Motor neuron (in vitro differentiated cells): ENCODE measurements around the gene HMGN4. TPM values are rescaled to one million over a fixed set of nuclear protein-coding genes. Genes with fewer than 3 reads are reported as not detected.

Source experiments
- ATAC-seq, 8 experiments: fragments of 200-7000 bp; cut with Tn5 transposase; replicated peaks in 6 of 8; 2 replicates each; pipeline ENCODE4 v1.8.0; 2021; ENCODE audit warnings: mild to moderate bottlenecking in 8 of 8, moderate library complexity in 8 of 8
- H3K27ac ChIP-seq, 2 donors: fragments of 250-450 bp; sonication (Bioruptor Pico); 2 replicates each; pipeline ENCODE4 v1.9.0; 2021; ENCODE audit warnings: antibody characterized with exemption in 2 of 2, mild to moderate bottlenecking in 2 of 2, moderate library complexity in 1 of 2
- H3K4me1 ChIP-seq, 2 donors: fragments of 250-450 bp; sonication (Bioruptor Pico); replicated peaks in 1 of 2; 2 replicates each; pipeline ENCODE4 v1.6.1; 2021; ENCODE audit warnings: antibody characterized with exemption in 2 of 2, mild to moderate bottlenecking in 2 of 2, moderate library complexity in 1 of 2
- H3K4me3 ChIP-seq, 5 donors: fragments of 250-450 bp; sonication (Bioruptor Pico); 2 replicates each; pipeline ENCODE4 v1.9.0; 2021; ENCODE audit warnings: antibody characterized with exemption in 5 of 5, mild to moderate bottlenecking in 5 of 5, moderate library complexity in 4 of 5
- WGBS, 10 experiments: fragments of 450-650 bp; shearing (Covaris generic); methylation state at CpG; one replicate each; pipeline ENCODE4 v1.0.0; 2022; 5-methylcytosine and 5-hydroxymethylcytosine counted together
- in situ Hi-C, 9 experiments: fragments of 400-800 bp; cut with MboI; loops; one replicate each; pipeline ENCODE4 v1.15.0; 2021; ENCODE audit warnings: low sequenced_read_pairs in 9 of 9, low pct_unique_long_range_greater_than_20kb in 2 of 9; ENCODE audit not compliant: unreplicated experiment in 9 of 9
- total RNA-seq, 8 experiments: library from RNA; unstranded; fragments of 300-600 nt; gene quantifications; 2 replicates each; pipeline versions ENCODE4 v1.2.3 to v1.2.4, GENCODE V29; 2022

The HMGN4 gene
- total RNA-seq, 8 experiments from 2014 or later = 40.7 to 72.7 (median 55.0) TPM

DNA sequence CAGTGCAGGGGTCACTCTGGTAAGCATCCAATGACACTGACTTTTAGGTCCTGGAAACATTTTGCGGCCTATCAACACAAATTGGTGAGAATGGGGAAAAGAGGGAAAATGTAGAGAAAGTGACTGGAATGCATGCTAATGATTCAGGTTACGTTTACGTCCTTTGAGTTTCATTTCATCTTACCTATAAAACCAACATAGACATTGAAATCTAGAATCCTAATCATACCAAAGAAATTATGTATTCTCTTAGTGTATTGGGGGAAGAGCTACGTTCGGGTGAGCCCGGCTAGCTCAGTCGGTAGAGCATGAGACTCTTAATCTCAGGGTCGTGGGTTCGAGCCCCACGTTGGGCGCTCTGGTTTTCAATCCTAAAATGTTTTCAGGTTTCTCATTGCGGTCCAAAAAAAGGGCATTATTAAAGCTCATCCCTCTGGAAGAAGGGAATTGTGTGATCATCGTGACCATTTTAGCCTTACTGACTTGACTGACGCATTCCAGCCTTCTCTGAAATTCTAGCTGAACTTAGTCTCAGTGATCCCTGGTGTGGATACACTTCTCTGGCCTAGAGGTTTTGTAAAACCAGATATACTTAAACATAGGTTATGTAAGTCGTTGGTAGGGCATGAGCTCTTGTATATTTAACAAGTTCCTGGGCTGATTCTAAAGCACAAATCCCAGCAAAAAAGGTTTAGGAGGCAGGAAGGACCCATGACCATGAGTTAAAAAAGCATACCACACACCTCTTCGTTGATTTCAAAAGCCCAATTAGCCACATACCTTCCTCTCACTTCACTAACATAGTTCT, 18.3 kb downstream of the HMGN4 start:
- H3K4me1 ChIP-seq = peaks cover 0 to 3% of the 10 kb centered on the region in 2 donors
- in situ Hi-C loops = no loop called here
- peak; percentile 47 to 70 (median 54) for ATAC-seq
- peak overlapping the region in 3 of 5 donors; percentile 41 to 58 (median 51) for H3K4me3 ChIP-seq
- 3 to 43% (median 20%) methylated on average over 1 to 13 of the region's 16 CpGs; no CpG with 5 or more reads in 1 of the 10 experiments for WGBS, 10 experiments
- no peak overlapping the region for H3K27ac ChIP-seq

GRCh38 chr6:26561533-26562466, 23.6 kb downstream of the HMGN4 start:
- Histone ChIP-seq H3K4me1 (no peaks in the 10 kb centered on the region), H3K27ac (no peak overlapping the region), H3K4me3 (no peak overlapping the region)
- WGBS, 10 experiments = 65 to 97% (median 88%) methylated on average over 2 to 14 of the region's 17 CpGs
- ATAC-seq = no peak
- in situ Hi-C loops = no loop called here

DNA sequence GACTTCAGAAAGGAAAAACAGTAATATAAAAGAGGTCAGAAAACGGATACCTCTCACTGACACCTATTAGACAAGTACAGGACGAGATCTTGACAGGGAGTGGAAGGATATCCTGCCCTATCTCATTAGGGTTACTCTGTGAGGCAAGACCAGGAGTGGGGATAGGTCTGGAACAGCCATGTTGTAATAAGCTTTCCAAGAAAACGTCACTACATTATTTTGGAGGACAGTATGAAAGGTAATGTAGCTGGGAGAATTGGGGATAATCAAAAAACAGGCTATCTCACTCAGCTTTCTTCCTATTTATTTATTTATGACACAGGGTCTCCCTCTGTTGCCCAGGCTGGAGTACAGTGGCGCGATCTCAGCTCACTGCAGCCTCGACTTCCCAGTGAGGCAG, 25.3 kb downstream of the HMGN4 start:
- Histone ChIP-seq H3K4me3 (no peak overlapping the region), H3K27ac (no peak overlapping the region), H3K4me1 (no peaks in the 10 kb centered on the region)
- 33 to 82% (median 61%) methylated on average over 1 to 6 of the region's 6 CpGs; no CpG with 5 or more reads in 2 of the 10 experiments for WGBS, 10 experiments
- ATAC-seq = no peak
- in situ Hi-C loops = no loop called here

DNA sequence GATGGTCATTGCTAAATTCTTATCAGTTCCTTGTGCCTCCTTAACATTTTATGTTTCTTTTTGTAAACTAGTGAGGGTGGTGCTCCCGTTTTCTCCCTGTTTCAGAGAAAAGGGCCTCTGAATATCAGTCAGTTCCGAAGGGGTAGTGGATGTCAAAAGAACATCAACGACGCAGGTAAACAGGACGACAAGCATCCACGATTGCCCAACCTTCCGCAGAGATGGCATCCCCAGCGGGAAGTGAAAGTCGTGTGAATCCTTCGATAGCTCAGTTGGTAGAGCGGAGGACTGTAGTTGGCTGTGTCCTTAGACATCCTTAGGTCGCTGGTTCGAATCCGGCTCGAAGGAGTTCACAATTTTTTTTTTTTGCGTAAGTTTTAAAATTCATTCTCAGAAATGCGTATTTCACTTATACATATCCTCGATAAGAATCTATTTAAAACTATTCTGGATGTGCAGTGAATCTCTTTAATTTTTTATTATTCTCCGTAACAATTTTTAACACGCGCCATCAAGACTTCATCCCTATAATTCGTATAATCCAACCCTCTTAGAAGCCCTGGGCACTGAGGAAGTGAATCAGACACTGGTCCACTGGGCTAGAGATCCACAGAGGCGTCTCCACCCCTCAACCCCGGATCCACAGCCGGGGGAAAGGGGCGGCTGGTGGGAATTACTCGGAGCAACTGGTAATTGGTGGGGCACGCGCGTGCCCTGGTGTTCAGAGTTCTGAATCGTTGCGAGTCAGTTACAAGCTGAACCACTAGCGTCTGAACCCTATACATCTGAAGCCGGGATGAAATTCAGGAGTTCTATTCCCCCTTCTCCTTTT, 30.7 kb downstream of the HMGN4 start:
- peak; percentile 47 to 82 (median 74) for ATAC-seq
- H3K4me1 ChIP-seq = no peaks in the 10 kb centered on the region
- H3K4me3 ChIP-seq = peak overlapping the region; percentile 58 to 73 (median 59)
- in situ Hi-C loops = no loop called here
- whole genome bisulfite sequencing, 10 experiments = 0 to 4% (median 1%) methylated on average over 4 to 29 of the region's 34 CpGs
- no peak overlapping the region for H3K27ac ChIP-seq

DNA sequence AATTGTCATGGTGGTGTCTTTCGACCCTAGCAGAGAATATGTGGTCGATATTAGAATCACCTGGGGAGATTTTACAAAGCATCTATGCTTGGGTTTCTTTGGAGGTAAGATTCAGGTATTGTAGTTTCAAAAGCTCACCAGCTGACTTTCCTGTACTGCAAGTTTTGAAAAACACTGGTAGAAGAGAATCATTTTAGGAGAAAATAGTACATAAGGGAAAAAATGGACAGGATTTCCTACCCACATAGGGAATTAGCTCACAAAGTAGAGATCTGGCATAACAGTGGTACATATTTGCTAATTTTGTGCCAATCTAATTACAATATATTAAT, 31.2 kb downstream of the HMGN4 start:
- no peaks in the 10 kb centered on the region for H3K4me1 ChIP-seq
- WGBS, 10 experiments = 0 to 18% (median 0%) methylated on average over 1 to 2 of the region's 2 CpGs; no CpG with 5 or more reads in 5 of the 10 experiments
- no peak for ATAC-seq
- H3K4me3 ChIP-seq = peak overlapping the region; percentile 58 to 73 (median 59)
- no peak overlapping the region for H3K27ac ChIP-seq
- in situ Hi-C loops = no loop called here

GRCh38 chr6:26570027-26570809, 32.1 kb downstream of the HMGN4 start:
- WGBS, 10 experiments = 0 to 98% (median 85%) methylated on average over 1 to 18 of the region's 21 CpGs; no CpG with 5 or more reads in 1 of the 10 experiments
- no peak overlapping the region for H3K27ac ChIP-seq
- no peak for ATAC-seq
- no peaks in the 10 kb centered on the region for H3K4me1 ChIP-seq
- H3K4me3 ChIP-seq = no peak overlapping the region
- in situ Hi-C loops = no loop called here

DNA sequence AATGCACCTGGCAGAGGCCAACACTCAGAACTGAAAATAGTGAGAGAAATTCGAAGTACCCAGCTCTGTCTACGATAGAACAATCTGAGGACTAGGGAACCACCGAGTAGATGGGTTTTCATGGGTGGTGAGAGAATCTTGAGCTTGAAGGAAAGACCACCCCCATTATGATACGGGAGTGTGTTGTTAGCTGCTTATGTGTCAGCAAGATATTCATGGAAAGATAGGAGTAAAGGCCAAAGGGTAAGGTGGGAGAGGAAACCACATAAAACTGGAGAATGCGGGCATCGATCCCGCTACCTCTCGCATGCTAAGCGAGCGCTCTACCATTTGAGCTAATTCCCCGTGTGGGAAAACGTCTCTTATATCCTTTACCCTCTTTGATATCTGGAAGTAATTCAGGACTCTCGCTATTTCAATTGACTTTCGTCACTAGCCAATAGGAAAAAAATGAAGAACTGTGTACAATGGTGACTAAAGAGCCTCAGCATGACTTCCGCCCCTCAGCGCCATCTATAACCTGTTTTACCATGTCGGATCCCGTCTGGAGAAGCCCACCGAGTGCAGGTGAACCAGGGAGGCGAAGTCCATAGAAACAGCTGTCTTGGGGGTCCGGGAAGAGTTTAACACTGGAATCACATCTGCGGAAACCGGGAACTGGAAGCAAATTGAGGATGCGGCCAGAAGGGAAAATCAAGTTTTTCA, 33.6 kb downstream of the HMGN4 start:
- H3K4me3 ChIP-seq = peak overlapping the region; percentile 23 to 44 (median 38)
- peak; percentile 70 to 86 (median 75) for ATAC-seq
- in situ Hi-C loops = no loop called here
- H3K27ac ChIP-seq = peak overlapping the region in 1 of 2 donors; percentile 12
- WGBS, 10 experiments = 0 to 60% (median 12%) methylated on average over 3 to 19 of the region's 24 CpGs
- H3K4me1 ChIP-seq = no peaks in the 10 kb centered on the region

DNA sequence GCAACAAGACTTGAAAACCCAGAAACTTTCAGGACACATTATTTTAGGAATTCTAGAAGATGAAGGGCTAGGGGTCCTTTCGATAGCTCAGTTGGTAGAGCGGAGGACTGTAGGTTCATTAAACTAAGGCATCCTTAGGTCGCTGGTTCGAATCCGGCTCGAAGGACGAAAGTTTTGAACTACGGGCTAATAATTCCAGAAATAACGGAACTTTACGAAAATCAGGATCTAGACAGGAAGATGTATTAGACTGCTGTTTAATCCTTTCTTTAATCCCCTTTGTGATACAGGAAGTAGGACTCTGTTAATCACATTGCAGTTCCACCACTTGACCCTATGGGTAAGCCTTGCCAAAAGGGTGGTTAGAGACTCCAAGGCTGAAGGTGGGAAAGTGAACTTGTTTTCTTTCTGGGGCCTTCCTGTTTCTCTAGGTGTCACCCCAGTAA, 37.4 kb downstream of the HMGN4 start:
- H3K27ac ChIP-seq = no peak overlapping the region
- ATAC-seq = peak in 1 of 8 experiments; percentile 16
- H3K4me1 ChIP-seq = no peaks in the 10 kb centered on the region
- no peak overlapping the region for H3K4me3 ChIP-seq
- in situ Hi-C loops = loop anchor here in 1 of 9 experiments (25.0 kb wide), 1 partner anchor 238 kb away; no protein-coding TSS in a partner anchor
- WGBS, 10 experiments = 29 to 83% (median 49%) methylated on average over 2 to 10 of the region's 10 CpGs

GRCh38 chr6:26576407-26576843, 38.3 kb downstream of the HMGN4 start:
- H3K4me1 ChIP-seq = no peaks in the 10 kb centered on the region
- H3K27ac ChIP-seq = no peak overlapping the region
- no peak for ATAC-seq
- 38 to 70% (median 62%) methylated on average over 2 to 7 of the region's 7 CpGs; no CpG with 5 or more reads in 1 of the 10 experiments for WGBS, 10 experiments
- no peak overlapping the region for H3K4me3 ChIP-seq
- in situ Hi-C loops = loop anchor here in 1 of 9 experiments (25.0 kb wide), 1 partner anchor 239 kb away; no protein-coding TSS in a partner anchor

GRCh38 chr6:26576929-26577719, 39.0 kb downstream of the HMGN4 start:
- H3K27ac ChIP-seq = no peak overlapping the region
- 1 to 16% (median 7%) methylated on average over 4 to 28 of the region's 31 CpGs for WGBS, 10 experiments
- H3K4me1 ChIP-seq = no peaks in the 10 kb centered on the region
- in situ Hi-C loops = loop anchor here in 1 of 9 experiments (25.0 kb wide), 1 partner anchor 240 kb away; no protein-coding TSS in a partner anchor
- H3K4me3 ChIP-seq = peak overlapping the region in 3 of 5 donors; percentile 14 to 20 (median 17)
- ATAC-seq = peak; percentile 45 to 85 (median 70)

- peak overlapping the region in 1 of 5 donors; percentile 20 for H3K4me3 ChIP-seq
- WGBS, 10 experiments = 0% methylated on average over 1 to 4 of the region's 17 CpGs; no CpG with 5 or more reads in 7 of the 10 experiments
- in situ Hi-C loops = loop anchor here in 1 of 9 experiments (25.0 kb wide), 1 partner anchor 240 kb away; no protein-coding TSS in a partner anchor
- H3K27ac ChIP-seq = no peak overlapping the region
- no peaks in the 10 kb centered on the region for H3K4me1 ChIP-seq
- no peak for ATAC-seq
These were observed 39.5 kb downstream of the HMGN4 start for GRCh38 chr6:26577720-26578072.
